B cell (primary cell): Measurements from ENCODE around the gene TSC22D2.

Experiments used
- EZH2 ChIP-seq: IDR thresholded peaks from 2 replicates; pipeline ENCODE4 v1.6.1; 2012; ENCODE audit warnings: borderline replicate concordance, low read depth, mild to moderate bottlenecking, moderate library complexity, low read length; ENCODE audit not compliant: insufficient read depth, poor library complexity, severe bottlenecking
- TF ChIP-seq, protein P1 (sequence below): fragments of 200-600 bp; IDR thresholded peaks from one replicate; pipeline ENCODE4 v1.8.0; 2022; ENCODE audit warnings: antibody characterized with exemption, mild to moderate bottlenecking

GRCh38 chr3:150412561-150413231 lies 4.6 kb downstream of the TSC22D2 start:
- TF ChIP-seq, protein P1, sequence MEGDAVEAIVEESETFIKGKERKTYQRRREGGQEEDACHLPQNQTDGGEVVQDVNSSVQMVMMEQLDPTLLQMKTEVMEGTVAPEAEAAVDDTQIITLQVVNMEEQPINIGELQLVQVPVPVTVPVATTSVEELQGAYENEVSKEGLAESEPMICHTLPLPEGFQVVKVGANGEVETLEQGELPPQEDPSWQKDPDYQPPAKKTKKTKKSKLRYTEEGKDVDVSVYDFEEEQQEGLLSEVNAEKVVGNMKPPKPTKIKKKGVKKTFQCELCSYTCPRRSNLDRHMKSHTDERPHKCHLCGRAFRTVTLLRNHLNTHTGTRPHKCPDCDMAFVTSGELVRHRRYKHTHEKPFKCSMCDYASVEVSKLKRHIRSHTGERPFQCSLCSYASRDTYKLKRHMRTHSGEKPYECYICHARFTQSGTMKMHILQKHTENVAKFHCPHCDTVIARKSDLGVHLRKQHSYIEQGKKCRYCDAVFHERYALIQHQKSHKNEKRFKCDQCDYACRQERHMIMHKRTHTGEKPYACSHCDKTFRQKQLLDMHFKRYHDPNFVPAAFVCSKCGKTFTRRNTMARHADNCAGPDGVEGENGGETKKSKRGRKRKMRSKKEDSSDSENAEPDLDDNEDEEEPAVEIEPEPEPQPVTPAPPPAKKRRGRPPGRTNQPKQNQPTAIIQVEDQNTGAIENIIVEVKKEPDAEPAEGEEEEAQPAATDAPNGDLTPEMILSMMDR = no peak
- TF ChIP-seq EZH2 = no peak
